Measurements from ENCODE around the gene PRKCB.

PRKCB gene

DNA sequence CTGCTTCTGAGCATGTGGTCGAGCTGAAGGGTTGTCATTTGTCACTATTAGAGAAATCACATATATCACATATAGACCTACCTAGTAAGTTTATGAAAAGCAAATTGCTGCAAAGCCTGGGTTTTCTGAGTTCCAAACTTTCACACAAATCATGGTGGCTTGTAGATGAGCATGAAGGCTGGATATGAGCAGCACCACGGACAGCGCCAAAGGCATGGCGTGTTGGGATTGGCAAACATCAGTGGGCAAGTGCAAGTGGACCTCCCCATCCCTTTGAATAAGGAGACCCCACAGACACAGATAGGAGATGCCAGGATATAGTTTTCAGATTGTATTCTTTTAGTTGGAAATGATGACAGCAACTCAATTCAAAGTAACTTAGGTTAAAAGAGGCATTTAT is 342.7 kb downstream of the PRKCB start:
- Histone ChIP-seq H3K27me3 (ENCODE audit: insufficient read depth, poor library complexity, severe bottlenecking) (peaks cover 3% of the 10 kb centered on the region), H3K9me3 (ENCODE audit: severe bottlenecking) (no peaks in the 10 kb centered on the region), H3K4me3 (ENCODE audit: severe bottlenecking) (no peak overlapping the region), H3K4me1 (ENCODE audit: insufficient read depth, poor library complexity, severe bottlenecking) (no peaks in the 10 kb centered on the region), H3K27ac (ENCODE audit: poor library complexity, severe bottlenecking) (no peak overlapping the region), H3K36me3 (ENCODE audit: low read depth) (no peaks in the 10 kb centered on the region)
- ATAC-seq (ENCODE audit: low read depth) (no peak), DNase-seq (ENCODE audit: low spot score) (no peak)
- TF ChIP-seq, protein P1, sequence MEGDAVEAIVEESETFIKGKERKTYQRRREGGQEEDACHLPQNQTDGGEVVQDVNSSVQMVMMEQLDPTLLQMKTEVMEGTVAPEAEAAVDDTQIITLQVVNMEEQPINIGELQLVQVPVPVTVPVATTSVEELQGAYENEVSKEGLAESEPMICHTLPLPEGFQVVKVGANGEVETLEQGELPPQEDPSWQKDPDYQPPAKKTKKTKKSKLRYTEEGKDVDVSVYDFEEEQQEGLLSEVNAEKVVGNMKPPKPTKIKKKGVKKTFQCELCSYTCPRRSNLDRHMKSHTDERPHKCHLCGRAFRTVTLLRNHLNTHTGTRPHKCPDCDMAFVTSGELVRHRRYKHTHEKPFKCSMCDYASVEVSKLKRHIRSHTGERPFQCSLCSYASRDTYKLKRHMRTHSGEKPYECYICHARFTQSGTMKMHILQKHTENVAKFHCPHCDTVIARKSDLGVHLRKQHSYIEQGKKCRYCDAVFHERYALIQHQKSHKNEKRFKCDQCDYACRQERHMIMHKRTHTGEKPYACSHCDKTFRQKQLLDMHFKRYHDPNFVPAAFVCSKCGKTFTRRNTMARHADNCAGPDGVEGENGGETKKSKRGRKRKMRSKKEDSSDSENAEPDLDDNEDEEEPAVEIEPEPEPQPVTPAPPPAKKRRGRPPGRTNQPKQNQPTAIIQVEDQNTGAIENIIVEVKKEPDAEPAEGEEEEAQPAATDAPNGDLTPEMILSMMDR (IDR thresholded peaks at IDR 0.05; ENCODE audit: poor library complexity, severe bottlenecking), result no peak

DNA sequence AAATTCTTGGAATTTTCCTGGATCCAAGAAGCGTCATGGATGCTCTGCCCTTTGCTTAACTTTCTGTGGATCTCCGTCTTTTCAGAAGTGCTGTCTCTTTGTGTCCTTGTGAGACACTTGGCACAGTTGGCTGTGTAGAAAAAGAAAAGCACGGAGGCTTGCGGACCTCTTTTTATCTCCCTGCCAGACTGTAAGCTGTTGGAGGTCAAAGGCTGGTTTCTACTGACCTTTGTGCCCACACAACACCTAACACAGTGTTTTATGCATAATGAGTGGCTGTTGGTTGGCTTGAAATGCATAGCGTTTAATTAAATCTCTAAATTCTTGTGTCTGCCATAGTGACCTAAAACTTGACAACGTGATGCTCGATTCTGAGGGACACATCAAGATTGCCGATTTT is 344.7 kb downstream of the PRKCB start:
- Histone ChIP-seq H3K27me3 (ENCODE audit: insufficient read depth, poor library complexity, severe bottlenecking) (peaks cover 3% of the 10 kb centered on the region), H3K4me3 (ENCODE audit: severe bottlenecking) (no peak overlapping the region), H3K9me3 (ENCODE audit: severe bottlenecking) (no peaks in the 10 kb centered on the region), H3K4me1 (ENCODE audit: insufficient read depth, poor library complexity, severe bottlenecking) (no peaks in the 10 kb centered on the region), H3K36me3 (ENCODE audit: low read depth) (no peaks in the 10 kb centered on the region), H3K27ac (ENCODE audit: poor library complexity, severe bottlenecking) (no peak overlapping the region)
- TF ChIP-seq, protein P1 (IDR thresholded peaks at IDR 0.05; ENCODE audit: poor library complexity, severe bottlenecking), result no peak
- no peak for DNase-seq (ENCODE audit: low spot score)
- ATAC-seq (ENCODE audit: low read depth), result no peak

DNA sequence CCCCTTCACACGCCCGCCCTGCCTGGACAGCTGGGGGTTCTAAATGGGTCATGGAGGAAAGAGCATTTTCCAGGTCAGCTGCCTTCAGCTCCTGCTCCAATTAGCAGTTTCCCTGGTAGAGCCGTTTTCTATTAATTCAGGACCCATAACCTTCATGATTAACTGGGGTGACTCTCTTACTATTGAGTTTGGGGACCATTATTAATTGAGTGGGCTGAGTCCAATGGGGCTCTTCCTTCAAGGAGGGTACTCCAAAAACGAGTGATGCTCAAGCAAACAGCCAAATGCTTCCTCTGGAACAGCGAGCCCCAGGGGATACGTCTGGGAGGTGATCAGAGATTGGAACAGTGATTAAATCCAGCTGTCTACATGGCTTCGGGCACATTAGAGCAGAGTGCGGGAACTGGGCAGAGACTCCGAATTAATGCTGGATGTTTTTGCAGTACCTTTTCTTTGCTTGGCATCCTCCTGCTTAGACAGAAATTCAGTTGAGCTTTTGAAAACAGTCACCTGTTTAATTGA is 352.3 kb downstream of the PRKCB start:
- Histone ChIP-seq H3K27me3 (ENCODE audit: insufficient read depth, poor library complexity, severe bottlenecking) (peaks cover 3% of the 10 kb centered on the region), H3K36me3 (ENCODE audit: low read depth) (no peaks in the 10 kb centered on the region)

DNA sequence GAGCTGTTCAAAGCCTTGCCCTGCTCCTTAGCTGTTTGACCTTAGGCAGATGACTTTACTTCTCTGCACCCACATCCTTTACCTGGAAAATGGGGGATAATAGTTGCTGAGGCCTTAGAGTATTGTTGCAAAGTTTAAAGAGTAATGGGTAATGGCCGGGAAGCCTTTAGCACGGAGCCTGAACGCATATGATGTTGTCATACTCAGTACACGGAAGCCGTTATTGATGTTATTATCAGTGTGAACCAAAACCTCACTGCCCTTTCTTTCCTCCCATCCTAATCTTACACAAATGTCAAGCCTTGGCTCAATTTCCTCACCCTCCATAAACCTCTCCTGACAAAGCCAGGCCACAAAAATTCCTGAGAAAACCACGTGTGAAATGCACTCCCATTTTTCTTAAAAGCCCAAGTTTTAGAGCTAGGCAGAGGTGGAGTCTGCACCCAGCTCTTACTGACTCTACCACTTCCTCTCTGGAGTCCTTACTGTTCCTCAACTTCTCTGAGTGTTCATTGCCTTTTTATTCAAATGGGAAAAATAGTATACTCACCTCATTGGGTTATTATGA is 353.1 kb downstream of the PRKCB start:
- ATAC-seq (ENCODE audit: low read depth) (no peak), DNase-seq (ENCODE audit: low spot score) (no peak)
- no peaks in the 10 kb centered on the region for H3K36me3 ChIP-seq (ENCODE audit: low read depth)
- H3K9me3 ChIP-seq (ENCODE audit: severe bottlenecking), result no peaks in the 10 kb centered on the region
- H3K4me1 ChIP-seq (ENCODE audit: insufficient read depth, poor library complexity, severe bottlenecking), result no peaks in the 10 kb centered on the region
- H3K27me3 ChIP-seq (ENCODE audit: insufficient read depth, poor library complexity, severe bottlenecking), result no peaks in the 10 kb centered on the region
- TF ChIP-seq, protein P1 (IDR thresholded peaks at IDR 0.05; ENCODE audit: poor library complexity, severe bottlenecking), result no peak
- H3K27ac ChIP-seq (ENCODE audit: poor library complexity, severe bottlenecking), result no peak overlapping the region
- H3K4me3 ChIP-seq (ENCODE audit: severe bottlenecking), result no peak overlapping the region

More for the DNA sequence above, 352.3 kb downstream of the PRKCB start:
- no peak overlapping the region for H3K4me3 ChIP-seq (ENCODE audit: severe bottlenecking)
- DNase-seq (ENCODE audit: low spot score) (no peak), ATAC-seq (ENCODE audit: low read depth) (no peak)
- TF ChIP-seq, protein P1 (IDR thresholded peaks at IDR 0.05; ENCODE audit: poor library complexity, severe bottlenecking), result no peak
- no peak overlapping the region for H3K27ac ChIP-seq (ENCODE audit: poor library complexity, severe bottlenecking)
- H3K9me3 ChIP-seq (ENCODE audit: severe bottlenecking), result no peaks in the 10 kb centered on the region
- no peaks in the 10 kb centered on the region for H3K4me1 ChIP-seq (ENCODE audit: insufficient read depth, poor library complexity, severe bottlenecking)

DNA sequence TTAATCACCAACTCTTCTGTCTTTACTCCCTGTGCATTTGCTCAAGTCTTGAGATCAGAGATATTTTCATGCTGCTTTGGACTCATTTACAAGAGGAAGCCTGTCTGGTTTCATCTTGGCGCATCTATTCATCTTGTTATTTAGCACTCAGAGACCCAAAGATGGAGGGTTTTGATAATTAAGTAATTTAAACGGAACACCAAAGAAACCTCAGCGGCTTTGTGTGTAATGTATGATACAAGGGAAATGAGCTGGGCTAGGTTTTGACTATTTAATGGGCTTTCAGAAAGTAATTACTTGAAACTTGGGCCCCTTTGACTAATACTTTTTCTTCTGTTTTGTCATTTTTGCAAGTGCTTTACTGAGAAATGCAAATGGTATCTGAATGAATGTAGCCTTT is 354.2 kb downstream of the PRKCB start:
- Histone ChIP-seq H3K36me3 (ENCODE audit: low read depth) (no peaks in the 10 kb centered on the region), H3K4me1 (ENCODE audit: insufficient read depth, poor library complexity, severe bottlenecking) (no peaks in the 10 kb centered on the region), H3K4me3 (ENCODE audit: severe bottlenecking) (no peak overlapping the region), H3K27me3 (ENCODE audit: insufficient read depth, poor library complexity, severe bottlenecking) (no peaks in the 10 kb centered on the region), H3K9me3 (ENCODE audit: severe bottlenecking) (no peaks in the 10 kb centered on the region), H3K27ac (ENCODE audit: poor library complexity, severe bottlenecking) (no peak overlapping the region)
- DNase-seq (ENCODE audit: low spot score), result no peak
- TF ChIP-seq, protein P1 (IDR thresholded peaks at IDR 0.05; ENCODE audit: poor library complexity, severe bottlenecking), result no peak
- ATAC-seq (ENCODE audit: low read depth), result no peak

Data from RWPE2 (cell line).